Prostate gland (tissue), 2 donors: Measurements from ENCODE around the gene SMURF2.

Source experiments
- POLR2A ChIP-seq: fragments of 450-650 bp; IDR thresholded peaks from one replicate; pipeline ENCODE4 v1.6.1; 2016; ENCODE audit warnings: antibody characterized with exemption, mild to moderate bottlenecking
- POLR2AphosphoS5 ChIP-seq: sonication (generic); formaldehyde crosslinking; IDR thresholded peaks from one replicate; pipeline ENCODE4 v1.6.1; 2017; ENCODE audit warnings: antibody characterized with exemption
- TF ChIP-seq, protein P1 (sequence below), 4 experiments: fragments of 200-600 bp in 2 of 4; fragments of 450-650 bp in 2 of 4; sonication (generic) in 2 of 4; IDR thresholded peaks; 1 replicate in 3 of 4; 2 replicates in 1 of 4; pipeline ENCODE4 v1.5.1; 2016 to 2019; ENCODE audit warnings: antibody characterized with exemption in 4 of 4, mild to moderate bottlenecking in 2 of 4, moderate library complexity in 2 of 4

DNA sequence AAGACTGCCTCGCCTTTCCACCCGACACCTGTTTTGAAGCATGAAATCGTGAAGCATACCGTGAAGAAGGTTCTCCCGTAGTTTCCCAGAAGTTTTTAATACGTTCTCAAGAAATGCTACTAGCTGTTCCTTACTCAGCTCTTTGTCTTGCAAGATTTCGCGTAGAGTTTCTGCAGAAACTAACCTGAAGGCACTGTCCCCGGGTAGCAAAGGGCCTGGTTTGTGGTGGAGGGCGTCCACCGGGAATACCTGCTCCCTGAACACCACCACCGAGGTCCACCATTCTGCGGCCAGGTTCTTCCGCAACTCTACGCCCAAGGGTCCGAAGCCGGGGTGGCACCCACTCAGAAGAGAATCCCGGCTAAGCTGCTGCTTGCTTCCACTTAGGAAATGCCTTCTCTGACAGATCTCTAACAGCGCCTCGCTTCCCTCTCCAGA, 165.7 kb downstream of the SMURF2 start:
- TF ChIP-seq POLR2AphosphoS5 (no peak), POLR2A (no peak)
- TF ChIP-seq, protein P1, sequence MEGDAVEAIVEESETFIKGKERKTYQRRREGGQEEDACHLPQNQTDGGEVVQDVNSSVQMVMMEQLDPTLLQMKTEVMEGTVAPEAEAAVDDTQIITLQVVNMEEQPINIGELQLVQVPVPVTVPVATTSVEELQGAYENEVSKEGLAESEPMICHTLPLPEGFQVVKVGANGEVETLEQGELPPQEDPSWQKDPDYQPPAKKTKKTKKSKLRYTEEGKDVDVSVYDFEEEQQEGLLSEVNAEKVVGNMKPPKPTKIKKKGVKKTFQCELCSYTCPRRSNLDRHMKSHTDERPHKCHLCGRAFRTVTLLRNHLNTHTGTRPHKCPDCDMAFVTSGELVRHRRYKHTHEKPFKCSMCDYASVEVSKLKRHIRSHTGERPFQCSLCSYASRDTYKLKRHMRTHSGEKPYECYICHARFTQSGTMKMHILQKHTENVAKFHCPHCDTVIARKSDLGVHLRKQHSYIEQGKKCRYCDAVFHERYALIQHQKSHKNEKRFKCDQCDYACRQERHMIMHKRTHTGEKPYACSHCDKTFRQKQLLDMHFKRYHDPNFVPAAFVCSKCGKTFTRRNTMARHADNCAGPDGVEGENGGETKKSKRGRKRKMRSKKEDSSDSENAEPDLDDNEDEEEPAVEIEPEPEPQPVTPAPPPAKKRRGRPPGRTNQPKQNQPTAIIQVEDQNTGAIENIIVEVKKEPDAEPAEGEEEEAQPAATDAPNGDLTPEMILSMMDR (IDR thresholded peaks at IDR 0.05): no peak
